ENCODE data around the gene SLC9A9.
"Not testable (repeated sequence)": the region's sequence is repeated elsewhere in the genome, so short reads cannot be mapped to it uniquely, and the experiment has no call there.

DNA sequence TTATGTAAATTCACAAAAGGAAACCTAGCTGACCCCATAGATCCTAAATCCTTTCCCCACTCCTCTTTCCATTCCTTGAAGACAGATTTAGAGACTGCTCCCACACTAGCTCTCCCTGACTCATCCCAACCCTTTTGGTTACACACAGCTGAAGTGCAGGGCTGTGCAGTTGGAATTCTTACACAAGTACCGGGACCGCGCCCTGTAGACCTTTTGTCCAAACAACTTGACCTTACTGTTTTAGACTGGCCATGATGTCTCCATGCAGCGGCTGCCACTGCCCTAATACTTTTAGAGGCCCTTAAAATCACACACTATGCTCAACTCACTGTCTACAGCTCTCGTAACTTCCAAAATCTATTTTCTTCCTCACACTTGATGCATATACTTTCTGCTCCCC lies 47.2 kb downstream of the SLC9A9 start:
- TF ChIP-seq, protein P1, sequence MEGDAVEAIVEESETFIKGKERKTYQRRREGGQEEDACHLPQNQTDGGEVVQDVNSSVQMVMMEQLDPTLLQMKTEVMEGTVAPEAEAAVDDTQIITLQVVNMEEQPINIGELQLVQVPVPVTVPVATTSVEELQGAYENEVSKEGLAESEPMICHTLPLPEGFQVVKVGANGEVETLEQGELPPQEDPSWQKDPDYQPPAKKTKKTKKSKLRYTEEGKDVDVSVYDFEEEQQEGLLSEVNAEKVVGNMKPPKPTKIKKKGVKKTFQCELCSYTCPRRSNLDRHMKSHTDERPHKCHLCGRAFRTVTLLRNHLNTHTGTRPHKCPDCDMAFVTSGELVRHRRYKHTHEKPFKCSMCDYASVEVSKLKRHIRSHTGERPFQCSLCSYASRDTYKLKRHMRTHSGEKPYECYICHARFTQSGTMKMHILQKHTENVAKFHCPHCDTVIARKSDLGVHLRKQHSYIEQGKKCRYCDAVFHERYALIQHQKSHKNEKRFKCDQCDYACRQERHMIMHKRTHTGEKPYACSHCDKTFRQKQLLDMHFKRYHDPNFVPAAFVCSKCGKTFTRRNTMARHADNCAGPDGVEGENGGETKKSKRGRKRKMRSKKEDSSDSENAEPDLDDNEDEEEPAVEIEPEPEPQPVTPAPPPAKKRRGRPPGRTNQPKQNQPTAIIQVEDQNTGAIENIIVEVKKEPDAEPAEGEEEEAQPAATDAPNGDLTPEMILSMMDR (conservative IDR thresholded peaks at IDR 0.05; ENCODE audit: low read depth, low read length), result not testable (repeated sequence)
- TF ChIP-seq EZH2 (IDR thresholded peaks at IDR 0.05; ENCODE audit: borderline replicate concordance, low read depth, low read length, poor library complexity, severe bottlenecking), result not testable (repeated sequence)
